NCI-H2227 treated with DMSO at 0.1 percent for 48 hours (cell line): ENCODE results near the gene LURAP1L.
"Not testable (repeated sequence)": the region's sequence is repeated elsewhere in the genome, so short reads cannot be mapped to it uniquely, and the experiment has no call there.

Source experiments
- DNase-seq: peaks from one replicate; lab custom pipeline; 2025; lab: John Stamatoyannopoulos, UW

LURAP1L gene

GRCh38 chr9:12860998-12861397 is 86.2 kb downstream of the LURAP1L start:
- DNase-seq = no peak

- no peak for DNase-seq
These were observed 88.0 kb downstream of the LURAP1L start for GRCh38 chr9:12862611-12863410.

- no peak for DNase-seq
These were observed 88.8 kb downstream of the LURAP1L start for GRCh38 chr9:12863618-12864017.

GRCh38 chr9:12865380-12865779 is 90.6 kb downstream of the LURAP1L start:
- not testable (repeated sequence) for DNase-seq
